Measurements from ENCODE around the gene LRRK1.

DNA sequence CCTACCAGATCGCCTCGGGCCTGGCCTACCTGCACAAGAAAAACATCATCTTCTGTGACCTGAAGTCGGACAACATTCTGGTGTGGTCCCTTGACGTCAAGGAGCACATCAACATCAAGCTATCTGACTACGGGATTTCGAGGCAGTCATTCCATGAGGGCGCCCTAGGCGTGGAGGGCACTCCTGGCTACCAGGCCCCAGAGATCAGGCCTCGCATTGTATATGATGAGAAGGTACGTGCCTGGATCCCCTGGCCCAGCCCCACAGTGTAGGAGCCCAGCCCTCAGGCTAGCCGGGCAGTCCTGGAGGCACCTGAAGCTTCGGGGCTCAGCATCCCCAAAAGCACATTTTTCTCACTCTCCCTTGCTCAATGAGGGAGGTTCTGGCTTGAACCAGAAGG lies 135.8 kb downstream of the LRRK1 start:
- TF ChIP-seq, protein P1, sequence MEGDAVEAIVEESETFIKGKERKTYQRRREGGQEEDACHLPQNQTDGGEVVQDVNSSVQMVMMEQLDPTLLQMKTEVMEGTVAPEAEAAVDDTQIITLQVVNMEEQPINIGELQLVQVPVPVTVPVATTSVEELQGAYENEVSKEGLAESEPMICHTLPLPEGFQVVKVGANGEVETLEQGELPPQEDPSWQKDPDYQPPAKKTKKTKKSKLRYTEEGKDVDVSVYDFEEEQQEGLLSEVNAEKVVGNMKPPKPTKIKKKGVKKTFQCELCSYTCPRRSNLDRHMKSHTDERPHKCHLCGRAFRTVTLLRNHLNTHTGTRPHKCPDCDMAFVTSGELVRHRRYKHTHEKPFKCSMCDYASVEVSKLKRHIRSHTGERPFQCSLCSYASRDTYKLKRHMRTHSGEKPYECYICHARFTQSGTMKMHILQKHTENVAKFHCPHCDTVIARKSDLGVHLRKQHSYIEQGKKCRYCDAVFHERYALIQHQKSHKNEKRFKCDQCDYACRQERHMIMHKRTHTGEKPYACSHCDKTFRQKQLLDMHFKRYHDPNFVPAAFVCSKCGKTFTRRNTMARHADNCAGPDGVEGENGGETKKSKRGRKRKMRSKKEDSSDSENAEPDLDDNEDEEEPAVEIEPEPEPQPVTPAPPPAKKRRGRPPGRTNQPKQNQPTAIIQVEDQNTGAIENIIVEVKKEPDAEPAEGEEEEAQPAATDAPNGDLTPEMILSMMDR (IDR thresholded peaks at IDR 0.05): no peak
- TF ChIP-seq POLR2A (IDR thresholded peaks at IDR 0.05): no peak
